ENCODE results near the gene SLC4A7.
"Not testable (repeated sequence)": the region's sequence is repeated elsewhere in the genome, so short reads cannot be mapped to it uniquely, and the experiment has no call there.

The SLC4A7 gene

DNA sequence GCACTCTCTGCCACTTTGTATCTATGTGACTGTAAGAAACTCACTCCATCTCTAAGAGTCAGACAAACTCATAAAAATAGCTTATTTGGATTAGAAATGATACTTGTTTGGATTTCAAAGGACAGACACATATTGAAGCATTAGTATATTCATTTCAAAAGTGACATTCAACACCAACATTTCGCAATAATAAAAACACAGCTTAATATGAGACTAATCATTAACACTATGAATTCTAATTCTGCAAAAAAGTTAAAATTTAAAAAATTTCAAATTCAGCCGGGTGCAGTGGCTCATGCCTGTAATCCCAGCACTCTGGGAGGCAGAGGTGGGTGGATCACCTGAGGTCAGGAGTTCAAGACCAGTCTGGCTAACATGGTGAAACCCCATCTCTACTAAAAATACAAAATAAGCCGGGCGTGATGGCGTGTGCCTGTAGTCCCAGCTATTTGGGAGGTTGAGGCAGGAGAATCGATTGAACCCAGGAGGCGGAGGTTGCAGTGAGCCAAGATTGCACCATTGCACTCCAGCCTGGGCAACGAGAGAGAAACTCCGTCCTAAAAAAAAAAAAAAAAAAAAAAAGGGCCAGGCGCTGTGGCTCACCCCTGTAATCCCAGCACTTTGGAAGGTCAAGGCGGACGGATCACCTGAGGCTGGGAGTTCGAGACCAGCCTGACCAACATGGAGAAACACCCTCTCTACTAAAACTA lies 59.2 kb downstream of the SLC4A7 start:
- not testable (repeated sequence) for H3K9ac ChIP-seq (ENCODE audit: low read depth, low read length); H3K36me3 ChIP-seq (ENCODE audit: control insufficient read depth, insufficient read depth, low read length); H3K4me3 ChIP-seq (ENCODE audit: low read depth, low read length); H3K27me3 ChIP-seq (ENCODE audit: control insufficient read depth, insufficient read depth, low read length); H3K9me3 ChIP-seq (ENCODE audit: control insufficient read depth, insufficient read depth, low read length); H3K4me1 ChIP-seq (ENCODE audit: control insufficient read depth, insufficient read depth, low read length)

DNA sequence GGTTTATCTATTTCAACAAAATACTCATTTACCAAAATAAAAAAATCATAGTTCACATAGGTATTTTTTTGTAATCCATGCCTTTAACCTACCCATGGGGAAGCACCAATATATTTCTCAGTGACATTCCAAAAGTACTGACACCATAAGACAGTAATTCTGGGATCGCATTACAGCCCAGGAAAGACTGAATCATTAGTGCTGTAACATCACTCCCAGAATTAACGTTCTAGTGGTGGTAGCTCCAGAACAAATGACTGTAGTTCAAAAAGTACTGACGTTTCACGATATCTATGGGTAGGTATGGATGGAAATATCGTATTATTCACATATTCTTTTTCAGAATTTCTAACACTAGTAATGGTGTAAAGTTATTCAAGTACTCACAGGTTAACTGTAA lies 60.7 kb downstream of the SLC4A7 start:
- Histone ChIP-seq H3K36me3 (ENCODE audit: control insufficient read depth, insufficient read depth, low read length) (no peaks in the 10 kb centered on the region), H3K9me3 (ENCODE audit: control insufficient read depth, insufficient read depth, low read length) (no peaks in the 10 kb centered on the region), H3K4me1 (ENCODE audit: control insufficient read depth, insufficient read depth, low read length) (no peaks in the 10 kb centered on the region), H3K4me3 (ENCODE audit: low read depth, low read length) (no peak overlapping the region), H3K9ac (ENCODE audit: low read depth, low read length) (no peak overlapping the region), H3K27me3 (ENCODE audit: control insufficient read depth, insufficient read depth, low read length) (no peaks in the 10 kb centered on the region)

DNA sequence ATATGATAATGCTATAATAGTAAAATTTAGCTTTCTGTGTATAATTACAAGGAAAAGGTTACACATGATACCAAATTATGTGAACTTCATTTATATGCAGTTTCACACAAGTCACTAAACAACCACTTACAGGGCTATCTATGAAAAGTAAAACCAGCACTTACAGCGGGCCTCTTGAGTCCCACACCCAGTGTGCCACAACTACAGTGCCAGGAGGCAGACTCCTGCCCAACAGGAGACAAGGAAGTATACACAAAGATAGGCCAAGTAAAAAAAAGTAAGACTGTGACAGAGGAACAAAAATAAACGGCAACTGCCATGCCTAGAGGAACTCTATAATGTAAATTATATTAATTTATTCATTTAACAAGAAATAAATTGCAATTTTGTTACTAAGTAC lies 61.6 kb downstream of the SLC4A7 start:
- Histone ChIP-seq H3K27me3 (ENCODE audit: control insufficient read depth, insufficient read depth, low read length) (no peaks in the 10 kb centered on the region), H3K4me1 (ENCODE audit: control insufficient read depth, insufficient read depth, low read length) (no peaks in the 10 kb centered on the region), H3K9me3 (ENCODE audit: control insufficient read depth, insufficient read depth, low read length) (no peaks in the 10 kb centered on the region), H3K4me3 (ENCODE audit: low read depth, low read length) (no peak overlapping the region), H3K36me3 (ENCODE audit: control insufficient read depth, insufficient read depth, low read length) (no peaks in the 10 kb centered on the region), H3K9ac (ENCODE audit: low read depth, low read length) (no peak overlapping the region)

DNA sequence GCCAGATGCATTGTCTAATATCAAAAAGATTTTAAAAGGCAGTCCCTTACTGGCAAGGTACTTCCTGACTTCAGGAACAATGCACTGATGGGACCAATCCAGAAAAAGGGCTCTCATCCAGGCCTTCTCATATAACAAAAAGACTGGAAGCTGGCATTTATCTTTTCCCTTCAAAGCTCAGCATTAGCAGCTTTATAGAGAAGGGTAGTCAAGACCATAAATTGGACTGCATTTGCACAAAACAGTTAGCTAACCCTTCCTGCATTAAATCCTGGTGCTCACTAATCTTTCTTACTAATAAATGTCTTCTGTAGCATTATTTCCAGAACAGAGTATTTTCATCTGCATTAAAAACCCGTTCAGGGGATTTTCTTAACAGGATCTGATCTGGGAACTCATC lies 69.0 kb downstream of the SLC4A7 start:
- Histone ChIP-seq H3K4me3 (ENCODE audit: low read depth, low read length) (no peak overlapping the region), H3K9ac (ENCODE audit: low read depth, low read length) (no peak overlapping the region), H3K9me3 (ENCODE audit: control insufficient read depth, insufficient read depth, low read length) (no peaks in the 10 kb centered on the region), H3K36me3 (ENCODE audit: control insufficient read depth, insufficient read depth, low read length) (no peaks in the 10 kb centered on the region), H3K27me3 (ENCODE audit: control insufficient read depth, insufficient read depth, low read length) (no peaks in the 10 kb centered on the region), H3K4me1 (ENCODE audit: control insufficient read depth, insufficient read depth, low read length) (peaks cover 3% of the 10 kb centered on the region)

DNA sequence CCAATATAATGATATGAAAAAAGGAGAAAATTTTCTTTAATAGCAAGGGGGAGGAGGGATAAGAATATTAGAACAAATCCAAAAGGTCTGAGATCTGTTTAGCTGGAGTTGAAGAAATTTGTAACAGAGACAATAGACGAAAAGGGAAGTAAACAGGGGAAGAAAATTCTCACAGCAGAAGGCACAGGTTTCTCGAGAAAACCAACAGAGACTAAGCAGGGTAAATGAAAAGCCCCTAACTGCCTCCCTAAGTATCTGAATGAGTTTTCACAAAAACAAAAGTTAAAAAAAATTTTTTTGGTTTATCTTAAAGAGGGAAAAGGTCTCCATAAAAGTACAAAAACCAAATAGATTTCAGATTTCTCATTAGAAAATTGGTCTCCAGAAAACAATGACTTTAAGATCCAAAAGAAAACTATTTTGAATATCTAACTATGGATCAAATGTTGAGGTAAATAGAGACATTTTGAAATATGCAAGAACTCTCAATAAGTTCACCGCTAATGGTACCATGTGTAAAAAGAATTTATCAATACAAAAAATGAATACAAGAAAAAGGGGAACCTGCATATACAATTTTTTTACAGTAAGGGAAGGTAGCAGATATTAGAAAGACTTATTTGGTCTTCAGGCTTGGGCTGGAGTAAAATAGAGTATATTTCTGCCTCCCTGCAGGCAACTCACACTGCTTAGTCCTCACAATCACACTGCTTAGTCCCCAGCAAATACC lies 91.1 kb downstream of the SLC4A7 start:
- Histone ChIP-seq H3K4me1 (ENCODE audit: control insufficient read depth, insufficient read depth, low read length) (no peaks in the 10 kb centered on the region), H3K36me3 (ENCODE audit: control insufficient read depth, insufficient read depth, low read length) (peaks cover 4% of the 10 kb centered on the region), H3K27me3 (ENCODE audit: control insufficient read depth, insufficient read depth, low read length) (no peaks in the 10 kb centered on the region), H3K9ac (ENCODE audit: low read depth, low read length) (no peak overlapping the region), H3K9me3 (ENCODE audit: control insufficient read depth, insufficient read depth, low read length) (no peaks in the 10 kb centered on the region), H3K4me3 (ENCODE audit: low read depth, low read length) (no peak overlapping the region)

DNA sequence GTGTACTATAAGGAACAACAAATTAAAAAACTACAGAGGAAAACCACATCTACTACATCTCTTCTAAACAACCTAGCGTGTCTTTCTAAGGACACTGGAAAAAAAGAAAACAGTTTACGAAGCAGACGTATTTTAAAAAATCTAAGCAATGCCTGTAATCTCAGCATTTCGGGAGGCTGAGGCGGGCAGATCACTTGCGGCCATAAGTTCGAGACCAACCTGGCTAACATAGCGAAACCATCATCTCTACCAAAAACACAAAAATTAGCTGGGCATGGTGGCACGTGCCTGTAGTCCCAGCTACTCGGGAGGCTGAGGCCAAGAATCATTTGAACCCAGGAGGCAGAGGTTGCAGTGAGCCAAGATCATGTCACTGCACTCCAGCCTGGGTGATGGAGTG lies 91.8 kb downstream of the SLC4A7 start:
- H3K27me3 ChIP-seq (ENCODE audit: control insufficient read depth, insufficient read depth, low read length); H3K4me1 ChIP-seq (ENCODE audit: control insufficient read depth, insufficient read depth, low read length); H3K9ac ChIP-seq (ENCODE audit: low read depth, low read length); H3K4me3 ChIP-seq (ENCODE audit: low read depth, low read length); H3K9me3 ChIP-seq (ENCODE audit: control insufficient read depth, insufficient read depth, low read length); H3K36me3 ChIP-seq (ENCODE audit: control insufficient read depth, insufficient read depth, low read length): not testable (repeated sequence)

DNA sequence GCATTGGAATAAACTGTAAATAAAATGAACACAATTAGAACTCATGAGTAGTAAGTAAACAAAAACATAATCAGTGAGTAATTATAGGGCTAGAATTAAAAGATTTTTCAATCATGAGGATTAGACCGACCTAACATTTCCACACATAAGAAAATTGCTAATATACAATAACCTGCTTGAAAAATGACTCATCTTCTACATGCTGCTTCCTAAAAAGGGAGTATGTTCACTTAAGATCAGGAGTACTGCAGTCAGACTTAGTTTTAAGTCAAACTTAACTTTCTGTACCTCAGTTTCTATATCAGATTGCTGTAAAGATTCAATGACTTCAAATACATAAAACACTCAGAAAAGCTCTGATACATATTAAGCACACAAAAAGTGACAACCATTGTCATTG lies 92.4 kb downstream of the SLC4A7 start:
- Histone ChIP-seq H3K4me3 (ENCODE audit: low read depth, low read length) (no peak overlapping the region), H3K9ac (ENCODE audit: low read depth, low read length) (no peak overlapping the region), H3K9me3 (ENCODE audit: control insufficient read depth, insufficient read depth, low read length) (no peaks in the 10 kb centered on the region), H3K27me3 (ENCODE audit: control insufficient read depth, insufficient read depth, low read length) (no peaks in the 10 kb centered on the region), H3K36me3 (ENCODE audit: control insufficient read depth, insufficient read depth, low read length) (peaks cover 4% of the 10 kb centered on the region), H3K4me1 (ENCODE audit: control insufficient read depth, insufficient read depth, low read length) (no peaks in the 10 kb centered on the region)

DNA sequence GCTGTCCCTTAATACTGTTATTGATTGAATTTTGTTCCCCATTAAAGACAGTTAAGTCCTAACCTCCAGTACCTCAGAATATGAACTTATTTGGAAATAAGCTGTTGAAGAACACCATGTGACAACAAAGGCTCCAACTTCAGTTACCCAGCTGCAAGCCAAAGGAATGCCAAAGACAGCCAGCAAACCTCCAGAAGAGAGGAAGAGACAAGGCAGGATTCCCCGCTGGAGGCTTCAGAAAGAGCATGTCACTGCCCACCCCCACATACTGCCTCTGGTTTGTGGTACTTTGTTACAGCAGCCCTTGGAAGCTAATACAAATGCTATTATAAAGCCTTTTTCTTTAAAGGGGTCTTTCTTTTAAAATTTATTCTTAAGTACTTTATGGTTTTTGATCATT lies 96.6 kb downstream of the SLC4A7 start:
- no peak overlapping the region for H3K9ac ChIP-seq (ENCODE audit: low read depth, low read length)
- no peaks in the 10 kb centered on the region for H3K4me1 ChIP-seq (ENCODE audit: control insufficient read depth, insufficient read depth, low read length)
- H3K36me3 ChIP-seq (ENCODE audit: control insufficient read depth, insufficient read depth, low read length), result peaks cover 4% of the 10 kb centered on the region
- no peaks in the 10 kb centered on the region for H3K27me3 ChIP-seq (ENCODE audit: control insufficient read depth, insufficient read depth, low read length)
- H3K4me3 ChIP-seq (ENCODE audit: low read depth, low read length), result no peak overlapping the region
- H3K9me3 ChIP-seq (ENCODE audit: control insufficient read depth, insufficient read depth, low read length), result no peaks in the 10 kb centered on the region

DNA sequence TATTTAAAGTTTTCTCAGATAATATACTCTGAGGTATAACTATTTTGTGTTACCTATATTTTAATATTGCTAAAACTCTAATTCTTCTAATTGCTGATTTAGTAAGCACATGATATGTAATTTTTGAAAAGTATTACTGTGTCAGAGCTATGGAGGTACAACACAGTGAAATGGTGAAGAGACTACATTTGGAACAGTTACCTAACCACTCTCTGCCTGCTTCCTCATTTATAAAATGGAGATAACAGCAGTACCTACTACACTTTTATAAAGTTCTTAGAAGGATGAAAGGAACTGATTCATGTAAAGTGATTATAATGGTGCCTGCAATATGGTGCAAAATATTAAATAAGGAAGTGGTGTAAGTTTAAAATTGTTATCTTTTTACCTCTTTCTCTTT lies 98.7 kb downstream of the SLC4A7 start:
- Histone ChIP-seq H3K4me3 (ENCODE audit: low read depth, low read length) (no peak overlapping the region), H3K9ac (ENCODE audit: low read depth, low read length) (no peak overlapping the region), H3K9me3 (ENCODE audit: control insufficient read depth, insufficient read depth, low read length) (no peaks in the 10 kb centered on the region), H3K36me3 (ENCODE audit: control insufficient read depth, insufficient read depth, low read length) (peaks cover under 1% of the 10 kb centered on the region), H3K27me3 (ENCODE audit: control insufficient read depth, insufficient read depth, low read length) (no peaks in the 10 kb centered on the region), H3K4me1 (ENCODE audit: control insufficient read depth, insufficient read depth, low read length) (no peaks in the 10 kb centered on the region)

DNA sequence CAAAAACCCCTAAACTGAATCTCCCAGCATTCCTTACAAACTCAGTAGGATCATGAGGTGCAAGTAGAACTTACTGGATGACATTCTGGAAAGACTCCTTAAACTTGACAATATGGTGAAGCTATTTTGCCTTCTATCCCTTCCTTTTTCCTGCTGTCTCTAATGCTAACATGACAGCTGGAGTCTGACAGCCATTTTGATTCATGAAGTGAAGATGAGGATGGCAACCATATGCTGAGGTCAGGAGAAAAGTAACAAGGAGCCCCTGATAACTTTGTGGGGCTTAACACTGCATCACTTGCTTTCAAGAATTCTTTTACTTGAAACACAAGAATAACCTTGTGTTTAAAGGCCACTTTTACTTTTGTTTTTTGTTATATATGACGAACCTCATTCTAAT lies 100.0 kb downstream of the SLC4A7 start:
- Histone ChIP-seq H3K27me3 (ENCODE audit: control insufficient read depth, insufficient read depth, low read length) (no peaks in the 10 kb centered on the region), H3K9me3 (ENCODE audit: control insufficient read depth, insufficient read depth, low read length) (no peaks in the 10 kb centered on the region), H3K4me3 (ENCODE audit: low read depth, low read length) (no peak overlapping the region), H3K36me3 (ENCODE audit: control insufficient read depth, insufficient read depth, low read length) (no peaks in the 10 kb centered on the region), H3K9ac (ENCODE audit: low read depth, low read length) (no peak overlapping the region), H3K4me1 (ENCODE audit: control insufficient read depth, insufficient read depth, low read length) (no peaks in the 10 kb centered on the region)

DNA sequence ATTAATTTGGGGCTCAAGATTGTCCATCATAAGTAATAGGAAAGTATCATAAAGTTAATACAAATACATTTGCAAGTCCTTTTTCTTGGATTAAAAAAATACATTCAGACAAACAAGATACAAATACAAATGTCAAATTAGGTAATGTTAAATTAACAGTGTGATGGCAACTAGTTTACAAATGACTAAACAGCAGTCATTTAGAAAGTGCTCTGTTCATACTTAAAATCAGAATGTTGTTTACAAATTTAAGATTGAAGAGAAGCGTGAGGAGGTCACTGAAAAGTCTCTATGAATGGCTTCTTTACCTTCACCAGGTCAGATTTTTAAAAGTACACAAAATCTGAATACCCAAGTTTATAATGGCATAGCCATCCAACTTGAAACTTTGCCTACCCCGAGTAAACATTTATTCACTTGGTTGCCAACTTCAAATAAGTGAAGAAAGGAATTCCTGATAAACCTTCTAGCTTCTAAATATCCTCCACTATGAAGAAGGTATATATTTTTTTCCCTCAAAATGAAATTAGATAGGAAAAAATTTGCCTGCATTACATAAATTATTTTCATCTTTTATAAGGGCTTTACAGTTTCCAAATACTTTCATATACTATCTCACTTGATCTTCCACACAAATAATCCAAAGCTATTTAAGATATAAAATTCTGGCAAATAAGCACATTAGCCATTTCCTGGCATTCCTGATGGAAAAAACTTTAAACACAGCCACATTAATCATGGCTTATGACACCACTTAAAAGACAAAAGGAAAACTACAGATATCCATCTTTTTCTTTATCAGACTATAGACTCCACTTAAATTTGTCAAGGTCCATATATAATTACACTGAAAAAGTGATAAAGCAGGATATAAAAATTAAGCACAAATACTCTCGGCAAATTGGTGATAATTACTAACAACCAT lies 103.5 kb downstream of the SLC4A7 start:
- Histone ChIP-seq H3K27me3 (ENCODE audit: control insufficient read depth, insufficient read depth, low read length) (no peaks in the 10 kb centered on the region), H3K36me3 (ENCODE audit: control insufficient read depth, insufficient read depth, low read length) (no peaks in the 10 kb centered on the region)

More for the DNA sequence above, 103.5 kb downstream of the SLC4A7 start:
- H3K4me1 ChIP-seq (ENCODE audit: control insufficient read depth, insufficient read depth, low read length), result no peaks in the 10 kb centered on the region
- H3K4me3 ChIP-seq (ENCODE audit: low read depth, low read length), result no peak overlapping the region
- H3K9me3 ChIP-seq (ENCODE audit: control insufficient read depth, insufficient read depth, low read length), result no peaks in the 10 kb centered on the region
- H3K9ac ChIP-seq (ENCODE audit: low read depth, low read length), result no peak overlapping the region
